Lower leg skin (tissue), 3 donors: Measurements from ENCODE around the gene GRIN2A.

Experiments used
- CTCF ChIP-seq, 3 donors: fragments of 450-650 bp; IDR thresholded peaks; one replicate each; pipeline ENCODE4 v1.5.1; 2016; ENCODE audit warnings: antibody characterized with exemption in 3 of 3, mild to moderate bottlenecking in 3 of 3, moderate library complexity in 2 of 3
- POLR2A ChIP-seq, 2 donors: fragments of 450-650 bp; IDR thresholded peaks; one replicate each; pipeline ENCODE4 v1.6.1; 2016 to 2017; ENCODE audit warnings: antibody characterized with exemption in 2 of 2, mild to moderate bottlenecking in 1 of 2, moderate library complexity in 1 of 2

GRCh38 chr16:9798952-9799580, 383.2 kb downstream of the GRIN2A start:
- TF ChIP-seq CTCF (IDR thresholded peaks at IDR 0.05) = no peak
- no peak for TF ChIP-seq POLR2A (IDR thresholded peaks at IDR 0.05)
